Epithelial cell of proximal tubule (primary cell): ENCODE data around the gene AFAP1. TPM values are rescaled to one million over a fixed set of nuclear protein-coding genes. Genes with fewer than 3 reads are reported as not detected.

Experiments
- DNase-seq: peaks from one replicate; pipeline ENCODE4 v3.0.0-alpha.2; 2011; ENCODE audit warnings: low read depth
- H3K4me3 ChIP-seq: 2 replicates; pipeline ENCODE4 v1.5.1; 2011; ENCODE audit warnings: low read depth, mild to moderate bottlenecking, low read length
- total RNA-seq: library from RNA; depleted of rRNA; stranded (reverse); fragments of >200 nt; gene quantifications from 2 replicates; pipeline ENCODE4 v1.2.3, GENCODE V29; 2015
- TF ChIP-seq, protein P1 (sequence below): conservative IDR thresholded peaks from 2 replicates; pipeline ENCODE4 v1.5.1; 2012; ENCODE audit warnings: low read depth, mild to moderate bottlenecking, low read length

The AFAP1 gene
- total RNA-seq, 1 donor from 2014 or later: 26.2 TPM

GRCh38 chr4:7852568-7853185 is 87.0 kb downstream of the AFAP1 start:
- DNase-seq: no peak
- TF ChIP-seq, protein P1, sequence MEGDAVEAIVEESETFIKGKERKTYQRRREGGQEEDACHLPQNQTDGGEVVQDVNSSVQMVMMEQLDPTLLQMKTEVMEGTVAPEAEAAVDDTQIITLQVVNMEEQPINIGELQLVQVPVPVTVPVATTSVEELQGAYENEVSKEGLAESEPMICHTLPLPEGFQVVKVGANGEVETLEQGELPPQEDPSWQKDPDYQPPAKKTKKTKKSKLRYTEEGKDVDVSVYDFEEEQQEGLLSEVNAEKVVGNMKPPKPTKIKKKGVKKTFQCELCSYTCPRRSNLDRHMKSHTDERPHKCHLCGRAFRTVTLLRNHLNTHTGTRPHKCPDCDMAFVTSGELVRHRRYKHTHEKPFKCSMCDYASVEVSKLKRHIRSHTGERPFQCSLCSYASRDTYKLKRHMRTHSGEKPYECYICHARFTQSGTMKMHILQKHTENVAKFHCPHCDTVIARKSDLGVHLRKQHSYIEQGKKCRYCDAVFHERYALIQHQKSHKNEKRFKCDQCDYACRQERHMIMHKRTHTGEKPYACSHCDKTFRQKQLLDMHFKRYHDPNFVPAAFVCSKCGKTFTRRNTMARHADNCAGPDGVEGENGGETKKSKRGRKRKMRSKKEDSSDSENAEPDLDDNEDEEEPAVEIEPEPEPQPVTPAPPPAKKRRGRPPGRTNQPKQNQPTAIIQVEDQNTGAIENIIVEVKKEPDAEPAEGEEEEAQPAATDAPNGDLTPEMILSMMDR: no peak
- H3K4me3 ChIP-seq: no peak overlapping the region

GRCh38 chr4:7850489-7850888 is 89.2 kb downstream of the AFAP1 start:
- no peak overlapping the region for H3K4me3 ChIP-seq
- TF ChIP-seq, protein P1: peak; percentile 18
- DNase-seq: no peak

- TF ChIP-seq, protein P1: no peak
- H3K4me3 ChIP-seq: no peak overlapping the region
- no peak for DNase-seq
Observed at GRCh38 chr4:7847206-7847605, 92.5 kb downstream of the AFAP1 start.

GRCh38 chr4:7845493-7846128 is 94.0 kb downstream of the AFAP1 start:
- TF ChIP-seq, protein P1: no peak
- no peak overlapping the region for H3K4me3 ChIP-seq
- no peak for DNase-seq

DNA sequence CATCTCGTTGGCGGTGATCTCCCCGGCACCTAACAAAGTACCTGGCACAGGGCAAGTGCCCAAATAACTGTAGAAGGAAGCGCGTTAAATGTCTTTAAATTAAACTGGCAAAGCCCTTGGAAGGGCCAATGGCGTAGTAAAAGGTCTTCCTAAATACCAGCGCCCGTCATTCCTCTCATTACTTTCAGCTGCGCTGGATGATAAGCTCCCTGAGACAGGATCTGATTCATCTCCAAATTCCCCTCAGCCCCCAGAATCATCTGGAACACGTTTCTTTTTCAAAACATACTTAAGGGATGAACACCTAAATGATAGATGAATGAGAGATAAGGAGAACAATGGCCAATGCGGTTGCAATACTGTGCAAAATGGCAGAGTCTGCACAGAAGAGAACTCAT is 95.1 kb downstream of the AFAP1 start:
- no peak for DNase-seq
- TF ChIP-seq, protein P1: no peak
- no peak overlapping the region for H3K4me3 ChIP-seq

DNA sequence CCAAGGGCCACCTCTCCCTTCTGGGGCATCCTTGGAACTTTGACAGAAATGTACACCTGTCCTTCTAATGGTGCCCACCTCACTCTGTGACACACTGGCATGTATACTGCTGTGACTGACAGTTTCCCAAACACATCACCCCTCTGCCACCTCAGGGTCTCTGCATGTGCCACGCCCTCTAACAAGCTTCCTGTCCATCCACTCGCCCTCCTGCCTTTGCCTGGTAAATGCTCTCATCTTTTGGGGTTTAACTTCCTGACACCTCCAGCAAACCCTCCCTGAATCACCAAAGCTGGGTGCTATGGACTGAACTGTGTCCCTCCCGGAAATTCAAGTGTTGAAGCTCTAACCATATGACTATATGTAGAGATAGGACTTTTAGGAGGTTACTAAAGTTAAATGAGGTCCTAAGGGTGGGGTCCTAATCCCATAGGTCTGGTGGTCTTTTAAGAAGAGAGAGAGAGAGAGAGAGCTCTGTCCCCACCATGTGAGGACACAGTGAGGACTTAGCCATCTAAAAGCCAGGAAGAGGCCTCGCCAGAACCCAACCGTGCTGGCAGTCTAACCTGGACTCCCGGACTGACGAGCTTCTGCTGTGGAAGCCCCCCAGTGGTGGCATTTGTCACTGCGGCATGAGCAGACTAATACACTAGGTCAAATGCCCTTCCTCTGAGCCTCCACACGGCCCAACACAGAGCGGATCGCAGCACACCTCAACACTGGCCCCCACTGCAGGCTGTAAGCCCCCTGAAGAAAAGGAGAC is 95.6 kb downstream of the AFAP1 start:
- TF ChIP-seq, protein P1: peak; percentile 77
- H3K4me3 ChIP-seq: no peak overlapping the region

More for the DNA sequence above, 95.6 kb downstream of the AFAP1 start:
- no peak for DNase-seq
